ENCODE data around the gene PRKRA.

GRCh38 chr2:178485356-178485755 is 34.4 kb upstream of the PRKRA start:
- TF ChIP-seq CTCF (IDR thresholded peaks at IDR 0.05) (no peak), TCF12 (IDR thresholded peaks at IDR 0.05) (no peak), PBX3 (IDR thresholded peaks at IDR 0.05) (no peak)

Data from SK-N-SH (cell line).